ENCODE data around the gene ID3.

ID3 gene

DNA sequence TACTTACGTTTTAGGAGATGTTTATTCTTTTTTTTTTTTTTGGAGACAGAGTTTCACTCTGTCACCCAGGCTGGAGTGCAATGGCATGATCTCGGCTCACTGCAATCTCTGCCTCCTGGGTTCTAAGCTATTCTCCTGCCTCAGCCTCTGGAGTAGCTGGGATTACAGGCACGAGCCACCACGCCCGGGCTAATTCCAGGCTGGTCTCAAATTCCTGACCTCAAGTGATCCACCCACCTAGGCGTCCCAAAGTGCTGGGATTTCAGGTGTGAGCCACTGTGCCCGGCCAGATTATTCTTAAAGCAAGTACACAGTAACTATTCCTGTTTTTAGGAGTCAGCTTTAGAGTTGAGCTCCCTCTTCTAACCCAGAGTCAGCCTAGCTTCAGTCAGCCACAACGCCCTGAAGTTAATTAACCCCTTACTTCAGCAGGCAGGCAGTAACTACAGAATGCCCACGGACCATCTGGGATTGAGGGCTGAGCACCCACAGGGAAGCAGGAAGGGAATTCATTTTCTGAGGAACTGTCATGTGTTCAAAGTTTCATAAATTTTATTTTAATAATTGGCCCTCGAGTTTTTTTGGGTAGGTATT lies 5.3 kb upstream of the ID3 start:
- DNase-seq, result no peak

DNA sequence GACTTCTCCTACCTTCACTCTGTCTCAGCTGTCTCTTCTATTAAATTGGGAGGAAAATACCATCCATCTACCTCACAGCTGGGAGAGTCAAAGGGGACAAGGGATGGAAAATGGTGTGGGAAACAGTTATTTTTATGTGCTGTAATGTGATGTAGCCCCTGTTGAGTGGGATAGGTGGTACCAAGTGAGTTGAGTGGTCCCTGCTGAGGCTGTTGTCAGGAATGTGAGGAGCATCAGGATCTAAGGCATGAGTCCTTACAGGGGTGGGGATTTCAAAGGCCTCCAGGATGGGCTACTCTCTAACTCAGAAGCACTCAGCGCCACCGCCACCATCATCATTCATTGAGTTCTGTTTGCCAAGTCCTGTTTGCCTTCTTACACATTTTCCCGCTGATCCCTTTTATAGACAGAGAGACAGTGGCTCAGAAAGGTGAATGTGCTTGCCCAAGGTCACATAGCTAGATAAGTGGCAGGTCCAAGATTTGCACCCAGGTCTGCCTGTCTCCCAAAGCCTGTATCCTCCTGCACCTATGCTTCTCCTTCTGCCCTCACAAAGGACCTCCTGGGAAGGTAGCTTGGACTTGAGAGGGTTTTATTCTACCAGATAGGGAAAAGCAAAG lies 4.6 kb upstream of the ID3 start:
- no peak for DNase-seq

DNA sequence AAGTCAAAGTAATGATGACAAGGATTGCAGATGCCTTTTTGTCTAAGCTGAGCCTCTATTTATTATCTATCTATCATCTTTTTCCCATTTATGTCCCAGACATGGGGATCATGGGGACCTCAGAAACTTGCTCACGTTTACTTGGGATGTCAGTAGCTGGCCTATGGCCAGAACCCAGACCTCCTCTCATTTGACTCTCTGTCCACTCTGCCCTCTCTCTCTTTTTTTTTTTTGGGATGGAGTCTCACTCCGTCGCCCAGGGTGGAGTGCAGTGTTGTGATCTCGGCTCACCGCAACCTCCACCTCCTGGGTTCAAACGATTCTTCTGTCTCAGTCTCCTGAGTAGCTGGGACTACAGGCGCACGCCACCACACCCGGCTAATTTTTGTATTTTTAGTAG lies 3.7 kb upstream of the ID3 start:
- DNase-seq, result no peak

DNA sequence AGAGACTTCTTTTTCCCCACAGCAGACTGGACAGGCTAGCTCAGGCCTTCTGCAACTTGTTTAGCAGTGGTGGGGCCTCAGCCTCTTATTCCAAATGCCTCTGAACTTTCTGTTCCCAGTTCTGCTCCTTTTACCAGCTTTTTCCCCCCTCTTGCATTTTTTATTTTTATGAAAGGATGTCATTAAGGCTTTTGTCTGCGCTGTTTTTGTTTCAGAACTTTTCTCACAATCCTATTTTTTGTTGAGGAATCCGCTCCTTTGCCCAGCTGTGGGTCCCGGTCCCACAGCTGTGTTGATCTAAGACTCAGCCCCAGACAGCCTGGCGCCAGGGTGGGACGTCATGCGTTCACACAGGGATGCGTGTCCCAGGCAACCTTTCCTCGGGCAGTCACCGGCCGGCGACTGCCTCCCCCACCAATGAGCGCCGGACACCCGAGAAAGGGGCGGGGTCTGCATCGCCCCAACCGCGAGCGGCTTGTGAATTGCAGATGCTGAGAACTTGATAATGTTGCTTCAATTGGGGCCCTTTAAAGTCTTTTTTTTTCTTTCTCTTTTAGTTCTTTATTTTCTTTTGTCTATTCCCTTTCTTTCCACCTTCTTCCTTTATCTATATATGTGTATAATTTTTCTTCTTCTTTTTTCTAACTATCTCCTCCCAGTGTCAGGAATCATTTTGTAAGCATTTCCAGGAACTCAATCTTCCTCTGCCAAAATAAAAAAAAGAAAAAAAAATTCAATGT lies 3.0 kb upstream of the ID3 start:
- DNase-seq, result no peak

DNA sequence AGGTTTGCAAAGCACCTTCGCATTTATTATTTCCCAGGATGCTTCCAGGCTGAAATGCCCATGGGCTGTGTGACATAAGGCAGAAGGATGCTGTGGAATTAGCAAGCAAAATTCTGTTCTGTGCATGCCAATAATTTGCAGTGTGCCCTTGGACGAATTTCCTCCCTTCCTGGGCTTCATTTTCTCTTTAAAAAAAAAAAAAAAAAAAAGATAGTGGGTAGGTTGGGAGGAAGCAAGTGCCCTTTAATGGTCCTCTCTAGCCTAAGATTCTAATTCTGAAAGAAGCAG lies 2.5 kb upstream of the ID3 start:
- no peak for DNase-seq

DNA sequence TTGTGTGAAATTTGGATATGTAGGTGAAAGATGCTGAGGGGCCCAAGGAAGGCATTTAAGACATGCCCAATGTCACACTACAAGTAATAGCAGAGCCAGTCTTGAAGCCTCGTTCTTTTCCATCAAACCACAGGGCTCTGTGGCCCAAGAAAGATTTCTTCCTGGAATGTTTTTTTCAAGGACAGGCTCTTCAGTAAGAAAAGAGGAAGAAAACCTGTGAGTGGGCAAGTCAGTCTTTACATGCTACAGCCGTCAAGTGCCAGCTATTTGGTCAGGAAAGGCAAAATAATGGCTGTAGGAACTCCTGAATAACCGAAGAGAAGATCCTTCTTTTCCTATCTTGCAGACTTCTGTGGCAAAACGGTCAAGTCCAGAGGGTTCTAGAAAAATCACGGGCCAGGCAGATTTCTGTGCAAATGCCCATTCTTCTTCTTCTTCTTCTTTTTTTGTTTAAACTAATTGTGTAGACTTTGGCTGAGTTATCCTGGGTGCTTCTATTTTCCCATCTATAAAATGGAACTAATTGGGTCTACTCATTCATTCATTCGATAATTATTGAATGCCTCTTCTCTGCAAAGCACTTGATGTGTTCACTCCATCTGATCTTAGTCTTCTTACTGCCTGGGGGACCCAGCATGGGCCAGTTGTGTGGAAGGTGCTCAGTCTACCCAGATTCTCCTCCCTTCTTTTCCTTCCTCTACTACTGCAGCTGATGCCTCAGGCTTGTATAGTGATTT lies 1.9 kb upstream of the ID3 start:
- no peak for DNase-seq

DNA sequence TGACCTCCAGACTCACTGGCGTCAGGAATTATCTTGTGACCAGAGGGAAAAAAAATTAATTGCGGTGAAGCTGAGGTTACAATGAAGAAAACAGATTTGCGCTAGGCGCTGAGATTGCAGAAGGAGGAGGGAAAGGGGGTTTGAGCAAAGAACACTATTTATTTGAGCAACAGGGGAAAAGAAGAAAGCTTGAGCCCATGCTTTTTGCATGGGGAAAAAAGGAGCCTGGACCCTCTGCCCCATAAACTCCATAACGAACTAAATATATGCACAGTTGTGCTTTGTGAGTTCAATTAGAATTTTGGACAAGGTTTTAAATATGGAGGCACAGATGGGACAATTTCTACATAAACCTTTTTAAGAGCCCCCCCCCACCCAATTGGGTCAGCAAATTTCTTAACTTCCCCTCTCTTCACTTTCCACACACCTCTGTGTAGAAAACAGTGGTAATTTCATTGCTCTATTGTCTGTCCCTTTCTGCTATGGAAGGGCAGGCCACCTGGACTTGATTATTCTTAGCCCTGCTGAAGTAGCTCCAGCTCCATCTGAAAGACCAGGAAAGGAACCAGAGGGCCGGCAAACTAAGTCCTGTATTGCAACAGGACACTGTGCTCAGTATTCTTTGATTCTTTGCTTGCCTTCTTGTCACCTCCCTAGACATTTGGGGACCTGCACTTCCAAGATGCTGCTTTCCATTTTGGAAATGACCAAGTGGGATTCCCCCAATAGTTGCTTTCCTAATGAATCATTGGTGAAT lies 862 bp upstream of the ID3 start:
- DNase-seq, result no peak

DNA sequence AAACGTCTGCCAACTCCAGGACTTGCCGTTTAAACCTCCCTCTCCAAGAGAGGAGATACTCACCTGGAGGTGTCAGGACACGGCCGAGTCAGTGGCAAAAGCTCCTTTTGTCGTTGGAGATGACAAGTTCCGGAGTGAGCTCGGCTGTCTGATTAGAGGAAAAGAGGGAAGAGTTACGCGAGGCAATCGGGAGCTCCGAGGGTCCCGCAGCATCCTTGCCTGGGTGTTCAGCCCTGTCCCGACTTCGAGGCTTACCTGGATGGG lies 497 bp downstream of the ID3 start:
- no peak for DNase-seq

DNA sequence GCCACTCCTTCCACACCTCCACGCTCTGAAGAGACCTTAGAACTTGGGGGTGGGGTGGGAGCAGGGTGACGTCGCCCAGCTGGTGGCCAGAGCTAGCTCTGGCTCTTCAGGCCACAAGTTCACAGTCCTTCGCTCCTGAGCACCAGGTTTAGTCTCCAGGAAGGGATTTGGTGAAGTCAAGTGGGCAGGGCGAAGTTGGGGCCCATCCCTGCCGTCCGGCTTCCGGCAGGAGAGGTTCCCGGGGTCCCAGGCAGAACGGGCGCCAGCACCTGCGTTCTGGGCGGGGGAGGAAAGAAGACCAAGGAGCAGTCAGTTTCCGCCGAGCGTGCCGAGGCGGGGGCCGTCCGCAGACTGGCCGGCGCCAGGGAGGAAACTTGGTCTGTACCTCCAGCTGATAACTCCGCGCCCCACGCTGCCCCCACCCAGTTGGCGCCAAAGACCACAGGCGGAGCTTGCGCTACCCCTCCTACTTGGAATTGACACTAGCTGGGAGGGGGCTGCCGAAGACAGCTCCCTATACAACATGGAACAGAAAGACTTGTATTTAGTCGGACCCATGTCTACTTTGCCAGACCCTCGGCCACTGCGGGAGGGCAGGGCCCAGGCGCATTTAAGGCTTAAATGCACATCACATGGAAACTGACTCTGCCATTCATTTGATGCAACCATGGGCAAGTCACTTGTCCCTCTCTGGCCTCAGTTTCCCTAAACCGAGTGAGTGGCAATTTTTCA lies 995 bp downstream of the ID3 start:
- DNase-seq, result no peak

DNA sequence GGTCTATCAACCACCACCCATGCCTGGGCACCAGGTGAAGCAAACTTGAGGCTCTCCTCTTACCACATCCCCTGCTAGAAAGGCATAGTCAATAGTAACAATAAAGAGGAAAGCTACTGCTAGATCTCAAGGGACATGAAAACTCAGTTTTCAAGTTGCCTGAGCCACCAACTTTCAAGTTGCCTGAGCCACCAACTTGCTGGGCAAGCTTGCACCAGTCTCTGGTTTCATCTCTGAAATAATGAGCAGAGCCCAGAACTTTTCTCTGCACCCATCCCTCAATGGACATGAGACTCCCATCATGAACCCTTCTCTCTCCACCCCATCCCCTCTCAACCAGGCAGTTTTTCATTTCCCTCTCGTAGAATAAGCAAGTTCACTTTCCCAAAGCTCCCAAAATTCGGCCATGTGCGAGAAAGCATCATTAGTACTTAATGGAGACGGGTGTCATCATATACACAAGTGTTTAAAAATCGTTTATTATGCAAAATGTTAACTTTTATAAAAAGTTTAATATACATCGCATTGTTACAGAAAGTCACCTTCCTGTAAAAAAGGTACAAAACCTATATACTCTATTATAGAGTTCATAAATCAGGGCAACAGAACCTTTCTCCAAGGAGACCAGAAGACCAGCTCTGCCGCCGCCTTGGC lies 1.7 kb downstream of the ID3 start:
- no peak for DNase-seq

DNA sequence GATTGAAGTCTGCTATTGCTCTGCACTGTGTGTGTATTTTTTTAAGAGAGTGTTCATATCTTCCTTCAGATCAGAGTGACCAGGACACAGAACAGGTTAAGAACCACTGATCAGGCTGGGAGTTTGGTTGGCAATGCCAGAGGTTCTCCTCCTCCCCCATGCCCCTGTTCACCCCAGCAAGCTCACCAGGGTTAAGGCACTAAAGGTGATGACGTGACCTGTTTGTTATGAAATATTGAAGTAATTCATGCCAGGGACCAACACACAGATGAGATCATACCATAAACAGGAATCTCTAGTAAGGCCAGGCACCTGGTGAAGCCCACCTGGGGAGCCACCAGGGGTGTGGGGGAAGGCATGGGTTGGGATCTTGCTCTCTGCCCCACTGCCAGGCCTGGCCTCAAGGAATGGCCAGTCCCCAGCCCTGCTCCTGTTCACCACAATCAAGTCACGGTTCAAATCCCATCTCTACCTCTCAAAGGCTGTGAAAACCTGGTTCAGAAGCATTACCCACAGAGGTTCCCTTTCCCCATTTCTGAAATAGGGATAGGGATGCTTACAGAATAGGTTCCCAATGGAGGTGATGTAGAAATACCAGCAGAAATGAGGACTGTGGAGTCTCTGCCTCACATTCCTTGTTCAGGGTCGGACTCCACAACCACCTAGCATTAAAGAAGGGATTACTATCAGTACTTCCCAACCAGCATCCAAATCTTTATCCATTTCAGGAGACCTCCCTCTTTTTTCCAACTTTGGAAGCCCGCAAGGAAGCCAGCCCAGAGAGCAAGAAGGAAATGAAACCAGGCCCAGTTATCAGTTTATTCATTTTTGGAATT lies 2.4 kb downstream of the ID3 start:
- no peak for DNase-seq

DNA sequence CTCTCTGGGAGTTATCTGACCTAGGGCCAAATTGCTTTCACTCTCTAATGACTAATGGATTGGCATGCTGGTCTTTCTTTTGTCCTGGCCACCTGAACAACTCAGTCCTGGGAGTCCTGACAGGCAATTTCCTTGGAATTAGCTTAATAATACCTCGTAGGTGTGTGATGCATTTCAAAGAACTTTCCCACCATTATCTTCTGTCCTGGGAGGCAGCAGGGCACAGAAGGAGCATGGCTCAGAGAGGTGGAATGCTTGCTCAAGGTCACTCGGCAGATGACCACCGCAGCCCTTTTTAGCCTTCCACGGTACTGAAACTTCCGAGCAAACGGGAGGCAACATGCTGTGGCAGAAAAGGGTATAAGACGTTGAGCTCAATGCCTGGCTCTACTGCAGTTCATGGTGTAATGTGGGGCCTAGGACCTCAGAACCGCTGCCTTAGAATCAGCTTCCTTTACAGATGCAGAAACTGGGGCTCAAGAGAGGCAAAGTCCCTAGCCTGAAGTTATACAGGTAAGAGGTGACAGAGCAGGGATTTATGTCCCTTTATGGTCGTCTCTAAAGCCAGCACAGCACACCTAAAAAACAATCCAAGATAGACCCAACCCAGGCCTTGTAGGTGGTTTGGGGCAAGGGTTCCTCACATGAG lies 3.2 kb downstream of the ID3 start:
- no peak for DNase-seq

DNA sequence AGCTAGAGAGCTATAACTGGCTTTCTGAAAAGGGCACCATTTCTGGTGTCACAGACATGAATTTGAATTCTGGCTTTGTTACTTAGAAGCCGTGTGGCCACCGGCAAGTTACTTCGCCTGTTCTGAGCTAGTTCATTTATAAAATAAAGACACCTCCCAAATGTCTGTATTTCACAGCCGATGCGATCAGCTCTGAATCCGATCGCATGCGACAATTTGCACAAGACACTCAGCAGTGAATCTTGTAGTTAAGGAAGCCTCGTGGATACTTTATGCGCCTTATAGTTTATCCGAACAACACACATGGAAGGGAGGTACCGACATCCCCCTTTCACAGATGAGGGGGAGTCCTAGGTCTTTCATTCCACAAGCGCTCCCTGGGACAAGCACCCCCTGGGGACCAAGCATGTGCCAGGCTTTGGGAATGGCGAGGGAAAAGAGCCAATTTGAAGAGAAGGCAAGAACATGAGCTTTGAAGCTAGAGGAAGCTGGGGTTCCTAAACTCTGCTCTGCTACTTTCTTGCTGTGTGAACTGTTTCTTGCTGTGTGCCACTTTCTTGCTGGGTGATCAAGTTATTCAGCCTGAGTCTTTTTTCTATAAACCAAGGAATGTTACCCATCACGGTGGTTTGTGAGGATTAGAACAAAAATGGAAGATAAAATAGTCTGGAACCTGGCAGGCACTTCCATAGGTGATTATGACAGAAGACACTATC lies 3.9 kb downstream of the ID3 start:
- DNase-seq, result no peak

DNA sequence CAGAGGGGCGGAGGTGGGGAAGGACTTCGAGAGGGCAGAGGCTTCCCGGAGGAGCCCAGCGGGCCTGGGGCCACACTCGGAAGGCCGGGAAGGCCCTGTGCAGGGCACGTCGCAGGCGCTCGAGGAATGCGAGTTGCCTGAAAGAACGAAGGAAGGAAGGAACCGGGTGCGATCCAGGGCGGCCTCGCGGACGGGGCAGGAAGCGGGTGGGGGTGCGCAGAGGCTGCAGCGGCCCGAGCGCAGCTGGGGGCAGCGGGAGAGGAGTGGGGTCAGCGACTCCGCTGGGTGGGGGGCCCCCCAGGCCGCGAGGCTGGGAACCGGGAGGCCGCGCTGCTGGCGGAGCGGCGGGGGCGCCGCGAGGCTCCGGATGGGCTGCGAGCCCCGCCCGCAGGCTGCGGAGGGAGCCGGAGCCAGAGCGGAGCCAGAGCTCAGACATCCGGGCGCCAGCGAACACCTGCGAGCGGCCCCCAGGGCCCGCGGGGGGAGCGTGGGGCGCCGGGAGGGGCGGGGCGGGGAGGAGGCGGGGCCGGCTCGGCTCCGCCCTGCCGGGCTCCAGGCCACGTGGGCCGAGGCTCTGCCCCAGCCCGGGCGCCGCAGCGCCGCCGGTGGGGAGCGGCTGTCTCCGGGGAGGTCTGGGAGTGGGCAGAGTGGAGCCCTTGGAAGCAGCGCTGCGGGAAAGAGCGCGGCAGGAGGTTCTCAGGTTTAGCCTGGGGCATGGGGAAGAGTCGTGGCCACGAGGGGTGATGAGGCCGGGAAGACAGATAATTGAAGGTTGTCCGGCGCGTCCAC lies 4.6 kb downstream of the ID3 start:
- DNase-seq, result peak; percentile 78

DNA sequence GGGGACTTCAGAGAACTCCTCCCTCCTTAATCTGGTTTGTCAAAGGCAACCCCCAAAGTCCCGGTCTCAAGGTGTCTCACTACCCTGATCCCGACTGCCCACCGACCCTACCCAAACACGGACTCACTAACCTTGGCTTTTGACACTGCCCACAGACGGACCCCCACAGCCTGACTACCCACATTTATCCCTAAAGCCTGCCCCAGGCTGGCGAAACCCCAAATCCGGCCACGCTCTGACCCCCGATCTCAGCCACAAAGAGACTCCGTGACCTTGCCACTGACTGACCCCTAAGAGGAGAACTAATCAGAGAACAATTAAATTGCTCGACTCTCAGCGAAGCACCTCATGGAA lies 5.2 kb downstream of the ID3 start:
- DNase-seq, result no peak

DNA sequence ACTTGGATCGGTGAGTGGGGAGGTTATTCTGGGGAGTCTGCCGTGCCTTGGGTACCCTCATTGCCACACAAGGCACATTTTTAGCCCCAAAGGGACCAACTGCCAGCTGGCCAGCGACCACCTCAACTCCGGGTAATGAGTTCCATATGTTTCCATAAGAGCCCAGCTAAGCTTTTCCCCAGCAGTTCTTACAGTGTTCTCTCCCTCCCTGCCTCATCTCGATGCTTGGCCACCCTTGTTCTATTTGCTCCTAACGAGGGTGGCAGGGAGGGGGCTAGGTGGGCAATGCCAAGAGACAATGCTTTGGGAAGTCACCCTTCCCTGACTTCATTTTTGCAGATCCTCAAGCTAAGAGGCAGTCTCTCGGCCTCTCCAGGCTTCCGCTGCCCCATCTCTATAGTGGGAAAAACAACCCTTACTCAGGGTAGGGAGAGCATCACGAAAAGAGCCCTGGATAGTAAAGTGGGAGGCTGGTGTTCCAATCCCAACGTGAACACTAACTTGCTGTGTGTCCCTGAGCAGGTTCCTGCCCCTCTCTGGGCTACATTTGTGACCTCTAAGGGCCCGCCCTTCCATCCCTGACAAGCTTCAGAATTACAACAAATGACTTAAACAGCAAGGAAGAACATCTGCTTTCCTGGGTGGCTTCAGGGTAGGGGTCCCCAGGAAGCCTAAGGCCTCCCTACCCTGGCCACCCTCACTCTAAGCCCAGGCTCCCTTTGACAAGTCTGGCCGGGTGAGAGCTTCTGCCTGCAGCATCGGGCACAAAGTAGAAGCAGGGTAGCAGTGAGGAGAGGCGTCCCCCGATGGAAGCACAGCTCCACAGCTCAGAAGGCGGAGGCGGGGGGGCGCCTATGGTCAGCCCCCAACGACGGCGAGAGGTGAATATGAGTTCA lies 5.8 kb downstream of the ID3 start:
- no peak for DNase-seq

DNA sequence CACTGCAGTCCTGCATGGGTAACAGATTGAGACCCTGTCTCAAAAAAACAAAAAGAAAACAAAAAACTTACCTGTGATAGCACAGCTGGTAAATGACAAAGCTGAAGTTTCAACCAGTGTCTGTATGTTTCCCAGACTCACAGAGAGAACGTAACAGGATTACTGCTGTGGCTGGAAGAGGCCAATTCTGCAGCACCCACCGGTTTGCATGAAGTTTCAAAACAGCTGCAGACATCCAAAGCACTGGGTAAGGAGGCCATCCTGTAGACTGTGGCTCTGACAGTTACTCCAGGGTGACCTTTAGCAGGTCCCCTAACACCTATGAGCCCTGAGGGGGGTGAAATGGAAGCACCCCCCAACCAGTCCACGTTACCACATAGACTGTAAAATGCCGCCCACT lies 7.5 kb downstream of the ID3 start:
- DNase-seq, result no peak

DNA sequence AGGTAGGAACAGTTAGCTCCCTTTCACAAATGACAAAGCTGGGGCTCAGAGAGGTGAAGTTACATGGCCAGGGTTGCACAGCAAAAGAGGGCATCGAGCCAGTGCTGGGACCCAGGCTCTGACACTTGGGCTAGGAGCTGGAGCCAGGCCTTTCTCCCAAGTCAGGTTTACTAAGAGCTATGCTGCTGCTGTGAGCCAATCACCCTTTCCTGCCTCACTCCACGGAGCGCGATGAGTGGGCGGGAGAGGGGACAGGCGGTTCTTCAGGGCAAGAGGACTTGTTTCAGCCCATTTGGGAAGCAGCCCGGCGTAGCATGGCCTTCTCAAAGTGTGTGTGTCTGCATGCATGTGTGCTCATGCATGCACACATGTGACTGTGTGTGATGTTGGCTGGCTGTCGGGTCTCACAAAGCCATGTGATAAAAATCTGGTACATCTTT lies 10.6 kb downstream of the ID3 start:
- no peak for DNase-seq

Data from stimulated activated naive CD4-positive, alpha-beta T cell treated with Interleukin-2 at 50 U/mL for 16 hours (primary cell).